ENCODE results near the gene TRPV2.
"Not testable (repeated sequence)": the region's sequence is repeated elsewhere in the genome, so short reads cannot be mapped to it uniquely, and the experiment has no call there.

The TRPV2 gene

DNA sequence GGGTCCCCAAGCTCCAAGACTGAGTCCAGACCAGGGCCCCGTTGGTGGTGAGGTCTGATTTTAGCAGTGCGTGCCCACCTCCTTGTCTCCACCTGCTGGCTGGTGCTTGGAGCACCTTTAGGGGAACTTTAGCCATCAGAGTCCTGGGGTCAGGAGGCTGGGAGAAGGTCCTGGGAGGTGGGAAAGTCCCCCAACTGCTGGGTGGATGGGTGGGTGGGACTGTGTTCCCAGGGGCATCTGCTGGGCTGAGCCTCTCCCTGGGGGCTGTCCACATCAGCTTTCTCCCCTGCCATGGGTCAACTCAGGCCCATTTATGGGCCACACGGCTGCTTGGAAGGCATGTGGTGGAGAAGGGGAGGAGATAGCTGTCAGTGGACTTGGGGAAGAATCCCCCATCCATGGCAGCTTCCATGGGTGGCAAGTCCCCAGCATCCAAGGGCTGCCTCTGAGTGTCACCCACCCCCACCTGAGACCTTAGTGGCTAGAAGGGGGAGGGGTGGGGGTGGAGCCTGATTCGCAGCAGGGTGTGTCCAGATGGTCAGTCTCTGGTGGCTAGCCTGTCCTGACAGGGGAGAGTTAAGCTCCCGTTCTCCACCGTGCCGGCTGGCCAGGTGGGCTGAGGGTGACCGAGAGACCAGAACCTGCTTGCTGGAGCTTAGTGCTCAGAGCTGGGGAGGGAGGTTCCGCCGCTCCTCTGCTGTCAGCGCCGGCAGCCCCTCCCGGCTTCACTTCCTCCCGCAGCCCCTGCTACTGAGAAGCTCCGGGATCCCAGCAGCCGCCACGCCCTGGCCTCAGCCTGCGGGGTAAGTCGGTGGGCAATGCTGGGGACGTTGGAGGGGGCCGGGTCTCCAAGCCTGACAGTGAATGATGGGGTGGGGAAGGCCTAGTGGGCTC is at the start of gene TRPV2:
Gene TRPV2, plus strand, starts transcription at position 541 of the 894 bp plus-strand sequence. CDS start 2,098 bp downstream, outside the sequence.
- DNase-seq = no peak

GRCh38 chr17:16371742-16372141 is 43.6 kb upstream of the TRPV2 start:
- DNase-seq = peak; percentile 81

DNA sequence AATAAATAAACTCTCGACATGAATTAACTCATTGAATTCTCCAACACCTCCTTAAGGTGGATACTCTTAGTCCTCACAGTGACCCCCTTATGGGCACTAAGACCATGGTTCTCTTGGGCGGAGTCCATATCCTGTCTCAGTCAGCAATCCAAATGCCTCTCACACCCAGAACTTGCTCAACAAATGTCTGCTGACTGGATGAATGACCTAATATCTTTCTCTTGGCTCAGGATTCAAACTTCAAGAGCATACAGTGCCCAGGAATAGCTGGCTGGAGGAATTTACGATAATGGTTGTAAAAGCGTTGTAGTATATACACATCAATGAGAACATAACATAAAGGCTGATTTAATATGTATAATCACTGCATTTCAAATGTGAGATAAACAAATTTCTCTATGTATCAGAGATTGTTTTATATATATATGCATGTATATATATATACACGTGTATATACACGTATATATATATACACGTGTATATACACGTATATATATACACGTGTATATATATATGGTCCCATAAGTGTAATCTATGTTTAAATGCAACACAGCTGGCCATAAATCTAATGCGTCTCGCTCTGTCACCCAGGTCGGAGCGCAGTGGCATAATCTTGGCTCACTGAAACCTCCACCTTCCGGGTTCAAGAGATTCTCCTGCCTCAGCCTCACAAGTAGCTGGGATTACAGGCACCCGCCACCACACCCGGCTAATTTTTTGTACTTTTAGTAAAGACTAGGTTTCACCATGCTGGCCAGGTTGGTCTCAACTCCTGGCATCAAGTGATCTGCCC is 41.0 kb upstream of the TRPV2 start:
- peak; percentile 41 for DNase-seq

- no peak for DNase-seq
Measured at GRCh38 chr17:16377941-16378341, 37.4 kb upstream of the TRPV2 start.

- DNase-seq = no peak
Measured at GRCh38 chr17:16378636-16379282, 36.6 kb upstream of the TRPV2 start.

DNA sequence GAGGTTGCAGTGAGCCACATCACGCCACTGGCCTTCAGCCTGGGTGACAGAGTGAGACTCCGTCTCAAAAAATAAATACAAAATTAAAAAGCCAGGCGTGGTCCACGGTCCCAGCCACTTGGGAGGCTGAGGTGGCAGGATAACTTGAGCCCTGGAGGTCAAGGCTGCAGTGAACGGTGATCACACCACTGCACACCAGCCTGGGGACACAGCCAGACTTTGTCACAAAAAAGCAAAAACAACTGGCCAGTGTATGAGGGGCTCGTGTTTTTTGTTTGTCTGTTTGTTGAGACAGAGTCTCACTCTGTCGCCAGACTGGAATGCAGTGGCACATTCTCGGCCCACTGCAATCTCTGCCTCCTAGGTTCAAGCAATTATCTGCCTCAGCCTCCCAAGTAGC is 35.7 kb upstream of the TRPV2 start:
- no peak for DNase-seq

GRCh38 chr17:16380640-16381495 is 34.5 kb upstream of the TRPV2 start, which contains the start of gene UBB:
Gene UBB, plus strand, starts transcription at chr17:16381091. Its CDS starts 817 bp downstream, at chr17:16381908.
- peak; percentile 98 for DNase-seq

DNA sequence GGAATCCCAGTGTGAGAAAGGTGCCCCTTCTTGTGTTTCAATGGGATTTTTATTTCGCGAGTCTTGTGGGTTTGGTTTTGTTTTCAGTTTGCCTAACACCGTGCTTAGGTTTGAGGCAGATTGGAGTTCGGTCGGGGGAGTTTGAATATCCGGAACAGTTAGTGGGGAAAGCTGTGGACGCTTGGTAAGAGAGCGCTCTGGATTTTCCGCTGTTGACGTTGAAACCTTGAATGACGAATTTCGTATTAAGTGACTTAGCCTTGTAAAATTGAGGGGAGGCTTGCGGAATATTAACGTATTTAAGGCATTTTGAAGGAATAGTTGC is 33.9 kb upstream of the TRPV2 start:
- DNase-seq = peak; percentile 21

GRCh38 chr17:16383216-16383615 is 32.2 kb upstream of the TRPV2 start:
- no peak for DNase-seq

DNA sequence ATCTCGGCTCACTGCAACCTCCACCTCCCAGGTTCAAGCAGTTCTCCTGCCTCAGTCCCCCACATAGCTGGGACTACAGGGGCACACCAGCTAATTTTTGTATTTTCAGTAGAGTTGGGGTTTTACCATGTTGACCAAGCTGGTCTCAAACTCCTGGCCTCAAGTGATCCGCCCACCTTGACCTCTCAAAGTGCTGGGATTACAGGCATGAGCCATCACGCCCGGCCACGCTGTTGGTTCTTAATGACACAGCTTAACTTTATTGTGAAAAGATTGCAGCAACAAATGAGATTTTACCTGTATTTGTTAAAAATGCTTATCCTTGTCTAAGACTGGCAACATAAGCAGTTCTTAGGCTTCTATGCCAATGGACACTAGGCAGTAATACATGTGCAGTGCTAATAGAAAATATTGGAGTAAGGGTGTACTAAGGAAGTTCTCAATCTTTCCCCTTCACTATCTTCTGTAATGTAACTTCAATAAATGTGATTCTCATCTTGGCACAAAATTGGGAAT is 31.5 kb upstream of the TRPV2 start:
- DNase-seq = no peak

- no peak for DNase-seq
Measured at GRCh38 chr17:16384557-16384956, 30.8 kb upstream of the TRPV2 start.

- DNase-seq = not testable (repeated sequence)
Measured at GRCh38 chr17:16386126-16386507, 29.3 kb upstream of the TRPV2 start.

DNA sequence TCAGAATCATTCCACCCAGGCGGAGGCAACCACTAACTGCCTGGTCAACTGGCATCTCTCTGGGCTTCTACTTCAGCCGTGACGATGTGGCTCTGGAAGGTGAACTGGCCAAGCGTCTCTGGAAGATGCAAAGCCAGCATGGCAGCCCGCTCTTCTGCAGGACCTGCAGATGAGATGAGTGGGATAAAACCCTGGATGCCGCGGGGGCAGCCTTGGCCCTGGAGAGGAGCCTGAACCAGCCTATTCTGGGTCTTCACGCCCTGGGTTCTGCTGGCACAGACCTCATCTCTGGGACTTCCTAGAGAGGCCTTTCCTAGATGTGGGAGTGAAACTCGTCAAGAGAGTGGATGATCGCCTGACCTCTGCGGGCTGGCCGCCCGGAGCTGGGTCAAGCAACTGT is 23.9 kb upstream of the TRPV2 start:
- no peak for DNase-seq

DNA sequence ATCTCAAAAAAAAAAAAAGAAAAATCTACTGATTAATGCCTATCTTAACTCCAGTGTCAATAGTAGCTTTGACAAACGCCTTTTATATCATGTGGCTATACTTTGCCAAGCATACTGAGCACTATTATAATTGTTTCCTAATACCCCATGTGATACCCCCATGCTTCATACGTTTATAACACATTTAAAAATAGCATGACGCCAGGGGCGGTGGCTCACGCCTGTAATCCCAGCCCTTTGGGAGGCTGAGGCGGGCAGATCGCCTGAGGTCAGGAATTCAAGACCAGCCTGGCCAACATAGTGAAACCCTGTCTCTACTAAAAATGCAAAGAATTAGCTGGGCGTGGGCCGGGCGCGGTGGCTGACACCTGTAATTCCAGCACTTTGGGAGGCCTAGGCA is 22.9 kb upstream of the TRPV2 start:
- not testable (repeated sequence) for DNase-seq

- not testable (repeated sequence) for DNase-seq
Measured at GRCh38 chr17:16395887-16396286, 19.5 kb upstream of the TRPV2 start.

- not testable (repeated sequence) for DNase-seq
Measured at GRCh38 chr17:16396693-16397092, 18.7 kb upstream of the TRPV2 start.

DNA sequence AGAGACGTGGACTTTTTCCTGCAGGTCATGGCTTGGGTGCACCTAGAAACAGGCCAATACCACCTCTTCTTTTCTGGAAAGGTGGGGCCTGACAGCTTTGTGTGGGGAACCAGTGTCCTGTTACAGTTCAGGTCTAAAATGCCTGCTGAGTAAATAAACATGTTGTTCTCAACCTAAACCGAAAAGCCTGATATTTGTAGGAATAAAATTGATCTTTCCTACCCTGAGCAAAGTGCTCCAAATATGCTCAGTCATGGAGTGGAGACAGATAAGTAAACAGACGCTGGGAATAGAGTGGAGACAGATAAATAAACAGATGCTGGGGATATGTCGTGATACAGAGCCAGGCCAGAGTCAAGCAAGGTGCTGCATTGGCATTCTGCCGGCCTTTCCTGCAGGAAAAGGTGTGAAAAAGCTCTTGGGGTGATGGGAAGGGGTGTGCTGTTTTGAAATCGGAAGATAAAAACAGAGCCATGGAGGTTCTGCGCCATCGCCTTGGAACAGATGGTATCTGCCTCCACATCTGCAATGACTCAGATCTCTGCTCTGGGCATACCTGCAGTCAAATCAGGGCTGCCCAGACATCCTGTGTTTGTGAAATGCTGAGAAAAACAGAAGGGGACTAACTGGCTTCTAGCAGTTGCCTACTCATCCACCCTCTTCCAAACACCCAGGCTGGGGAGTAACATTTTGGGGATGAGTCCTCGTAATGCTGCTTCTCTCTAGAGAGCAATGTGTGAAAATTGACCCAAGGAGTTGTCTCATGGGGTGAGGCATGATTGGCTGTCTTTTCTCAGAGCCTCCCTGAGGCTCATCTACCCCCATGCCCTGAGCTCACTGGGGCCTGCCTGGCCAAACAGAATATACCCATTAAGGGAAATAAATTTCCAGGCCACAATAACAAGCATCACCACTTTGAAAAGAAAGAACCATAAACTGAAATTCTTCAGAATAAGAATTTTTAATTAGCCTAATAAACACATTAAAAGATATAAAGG is 16.8 kb upstream of the TRPV2 start:
- no peak for DNase-seq

DNA sequence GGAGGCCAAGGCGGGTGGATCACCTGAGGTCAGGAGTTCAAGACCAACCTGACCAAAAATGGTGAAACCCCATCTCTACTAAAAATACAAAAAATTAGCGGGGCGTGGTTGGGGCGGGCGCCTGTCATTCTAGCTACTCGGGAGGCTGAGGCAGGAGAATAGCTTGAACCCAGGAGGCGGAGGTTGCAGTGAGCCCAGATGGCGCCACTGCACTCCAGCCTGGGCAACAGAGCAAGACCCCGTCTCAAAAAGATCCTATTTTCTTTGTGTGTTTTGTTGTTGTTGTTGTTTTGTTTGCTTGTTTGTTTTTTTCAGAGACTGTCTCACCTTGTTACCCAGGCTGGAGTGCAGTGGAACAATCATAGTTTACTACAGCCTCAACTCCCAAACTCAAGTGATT is 11.5 kb upstream of the TRPV2 start:
- not testable (repeated sequence) for DNase-seq

GRCh38 chr17:16406742-16407674 is 8.4 kb upstream of the TRPV2 start:
- peak; percentile 45 for DNase-seq

All from EL (cell line).